Tibial nerve (tissue), 4 donors: Measurements from ENCODE around the gene ITGA8.

ENCODE experiments used
- EP300 ChIP-seq, 2 donors: sonication (generic); formaldehyde crosslinking; IDR thresholded peaks; one replicate each; pipeline ENCODE4 v1.6.1; 2017; ENCODE audit warnings: antibody characterized with exemption in 2 of 2, mild to moderate bottlenecking in 1 of 2
- TF ChIP-seq, protein P1 (sequence below), 5 experiments: fragments of 200-600 bp in 3 of 5; fragments of 450-650 bp in 2 of 5; sonication (generic) in 3 of 5; IDR thresholded peaks; one replicate each; pipeline ENCODE4 v1.5.1; 2016 to 2019; ENCODE audit warnings: antibody characterized with exemption in 5 of 5, mild to moderate bottlenecking in 3 of 5, moderate library complexity in 2 of 5

DNA sequence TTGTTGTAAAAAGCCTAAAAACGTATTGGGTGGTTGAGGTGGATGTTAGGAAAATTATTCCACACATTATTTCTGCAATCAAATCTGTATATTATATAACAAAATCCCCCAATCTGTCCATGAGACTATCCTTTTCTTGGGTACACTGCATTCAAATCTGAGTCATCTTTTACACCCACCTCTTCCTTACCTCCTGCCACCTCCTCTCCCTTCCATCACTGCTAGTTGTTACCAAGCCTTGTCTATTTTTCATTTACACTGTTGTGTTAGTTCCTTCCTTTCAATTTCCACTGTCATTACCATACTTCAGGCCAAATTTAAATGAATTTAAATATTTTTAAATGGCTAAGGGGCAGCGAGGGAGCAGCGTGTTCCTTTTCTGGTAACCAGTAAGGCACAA, 83.3 kb downstream of the ITGA8 start:
- TF ChIP-seq, protein P1, sequence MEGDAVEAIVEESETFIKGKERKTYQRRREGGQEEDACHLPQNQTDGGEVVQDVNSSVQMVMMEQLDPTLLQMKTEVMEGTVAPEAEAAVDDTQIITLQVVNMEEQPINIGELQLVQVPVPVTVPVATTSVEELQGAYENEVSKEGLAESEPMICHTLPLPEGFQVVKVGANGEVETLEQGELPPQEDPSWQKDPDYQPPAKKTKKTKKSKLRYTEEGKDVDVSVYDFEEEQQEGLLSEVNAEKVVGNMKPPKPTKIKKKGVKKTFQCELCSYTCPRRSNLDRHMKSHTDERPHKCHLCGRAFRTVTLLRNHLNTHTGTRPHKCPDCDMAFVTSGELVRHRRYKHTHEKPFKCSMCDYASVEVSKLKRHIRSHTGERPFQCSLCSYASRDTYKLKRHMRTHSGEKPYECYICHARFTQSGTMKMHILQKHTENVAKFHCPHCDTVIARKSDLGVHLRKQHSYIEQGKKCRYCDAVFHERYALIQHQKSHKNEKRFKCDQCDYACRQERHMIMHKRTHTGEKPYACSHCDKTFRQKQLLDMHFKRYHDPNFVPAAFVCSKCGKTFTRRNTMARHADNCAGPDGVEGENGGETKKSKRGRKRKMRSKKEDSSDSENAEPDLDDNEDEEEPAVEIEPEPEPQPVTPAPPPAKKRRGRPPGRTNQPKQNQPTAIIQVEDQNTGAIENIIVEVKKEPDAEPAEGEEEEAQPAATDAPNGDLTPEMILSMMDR (IDR thresholded peaks at IDR 0.05) = no peak
- TF ChIP-seq EP300 (IDR thresholded peaks at IDR 0.05) = no peak
